ENCODE data around the gene GGACT.

The GGACT gene

GRCh38 chr13:100515410-100515800 lies 73.2 kb downstream of the GGACT start:
- no peak for TF ChIP-seq CTCF (IDR thresholded peaks at IDR 0.05; ENCODE audit: borderline replicate concordance, insufficient read depth, low read depth, low read length)
- H3K4me3 ChIP-seq (ENCODE audit: low read depth, low read length): no peak overlapping the region

- H3K4me3 ChIP-seq (ENCODE audit: low read depth, low read length): no peak overlapping the region
- TF ChIP-seq CTCF (IDR thresholded peaks at IDR 0.05; ENCODE audit: borderline replicate concordance, insufficient read depth, low read depth, low read length): peak; percentile 86
Observed at GRCh38 chr13:100514788-100515409, 73.7 kb downstream of the GGACT start.

- no peak overlapping the region for H3K4me3 ChIP-seq (ENCODE audit: low read depth, low read length)
- TF ChIP-seq CTCF (IDR thresholded peaks at IDR 0.05; ENCODE audit: borderline replicate concordance, insufficient read depth, low read depth, low read length): no peak
Observed at GRCh38 chr13:100513987-100514670, 74.5 kb downstream of the GGACT start.

- H3K4me3 ChIP-seq (ENCODE audit: low read depth, low read length): no peak overlapping the region
- TF ChIP-seq CTCF (IDR thresholded peaks at IDR 0.05; ENCODE audit: borderline replicate concordance, insufficient read depth, low read depth, low read length): no peak
Observed at GRCh38 chr13:100513171-100513570, 75.4 kb downstream of the GGACT start.

- no peak for TF ChIP-seq CTCF (IDR thresholded peaks at IDR 0.05; ENCODE audit: borderline replicate concordance, insufficient read depth, low read depth, low read length)
- H3K4me3 ChIP-seq (ENCODE audit: low read depth, low read length): no peak overlapping the region
Observed at GRCh38 chr13:100512422-100512821, 76.2 kb downstream of the GGACT start.

GRCh38 chr13:100511466-100511865 lies 77.1 kb downstream of the GGACT start:
- TF ChIP-seq CTCF (IDR thresholded peaks at IDR 0.05; ENCODE audit: borderline replicate concordance, insufficient read depth, low read depth, low read length): no peak
- no peak overlapping the region for H3K4me3 ChIP-seq (ENCODE audit: low read depth, low read length)
